Endodermal cell (in vitro differentiated cells): ENCODE data around the gene DEK. TPM values are rescaled to one million over a fixed set of nuclear protein-coding genes. Genes with fewer than 3 reads are reported as not detected.
"Not testable (repeated sequence)": the region's sequence is repeated elsewhere in the genome, so short reads cannot be mapped to it uniquely, and the experiment has no call there.

Experiments used
- DNase-seq: peaks from one replicate; pipeline ENCODE4 v3.0.0-alpha.2; 2017
- H3K27ac ChIP-seq: 2 replicates; pipeline ENCODE4 v1.5.1; 2013; ENCODE audit warnings: mild to moderate bottlenecking, low read depth, low read length, moderate library complexity
- H3K27me3 ChIP-seq: 2 replicates; pipeline ENCODE4 v1.6.1; 2013; ENCODE audit warnings: mild to moderate bottlenecking, low read length, moderate library complexity; ENCODE audit not compliant: insufficient read depth, control insufficient read depth, poor library complexity, severe bottlenecking
- H3K36me3 ChIP-seq: 2 replicates; pipeline ENCODE4 v1.7.0; 2013; ENCODE audit warnings: mild to moderate bottlenecking, low read length, moderate library complexity; ENCODE audit not compliant: control insufficient read depth, insufficient read depth
- H3K4me1 ChIP-seq: one replicate; pipeline ENCODE4 v1.7.0; 2013; ENCODE audit warnings: low read length; ENCODE audit not compliant: control insufficient read depth, insufficient read depth
- H3K4me3 ChIP-seq: 2 replicates; pipeline ENCODE4 v1.5.1; 2013; ENCODE audit warnings: mild to moderate bottlenecking, low read length, moderate library complexity
- H3K9ac ChIP-seq: 2 replicates; pipeline ENCODE4 v1.6.1; 2013; ENCODE audit warnings: mild to moderate bottlenecking, low read length, moderate library complexity; ENCODE audit not compliant: poor library complexity, severe bottlenecking; ENCODE audit errors: extremely low read depth
- H3K9me3 ChIP-seq: 2 replicates; pipeline ENCODE4 v1.6.1; 2013; ENCODE audit warnings: mild to moderate bottlenecking, low read length, moderate library complexity; ENCODE audit not compliant: control insufficient read depth
- H3K27ac Mint-ChIP-seq: 2 replicates; pipeline ENCODE4 v1.8.0; 2020; ENCODE audit warnings: mixed read lengths
- H3K27me3 Mint-ChIP-seq: 2 replicates; pipeline ENCODE4 v1.8.0; 2021; ENCODE audit warnings: mild to moderate bottlenecking, mixed read lengths; ENCODE audit not compliant: insufficient read depth
- H3K36me3 Mint-ChIP-seq: 2 replicates; pipeline ENCODE4 v1.8.0; 2020; ENCODE audit warnings: low read depth, mixed read lengths
- H3K4me1 Mint-ChIP-seq: 2 replicates; pipeline ENCODE4 v1.8.0; 2020; ENCODE audit warnings: mixed read lengths
- H3K4me3 Mint-ChIP-seq: 2 replicates; pipeline ENCODE4 v1.8.0; 2020; ENCODE audit warnings: mild to moderate bottlenecking, moderate library complexity, mixed read lengths
- H3K9me3 Mint-ChIP-seq: 2 replicates; pipeline ENCODE4 v1.8.0; 2020; ENCODE audit warnings: mild to moderate bottlenecking, mixed read lengths
- whole genome bisulfite sequencing, 2 experiments: methylation state at CpG; one replicate each; pipeline versions ENCODE4 v1.1.5 to v1.1.7; 2013; ENCODE audit warnings: missing lambda C conversion rate in 2 of 2, mixed read lengths in 1 of 2; ENCODE audit not compliant: insufficient coverage in 1 of 2, insufficient read length in 1 of 2; 5-methylcytosine and 5-hydroxymethylcytosine counted together
- long read RNA-seq, 4 experiments: library from polyadenylated mRNA in 2 of 4; library from RNA in 1 of 4; library from capped mRNA in 1 of 4; stranded (forward) in 3 of 4; unstranded in 1 of 4; transcript quantifications; one replicate each; pipeline ENCODE4 v2.0.0, GENCODE V29; 2020 to 2021; ENCODE audit warnings: inconsistent platforms in 1 of 4
- polyA plus RNA-seq, 2 experiments: library from polyadenylated mRNA; stranded (reverse); fragments of 50-300 nt; gene quantifications; one replicate each; pipeline ENCODE4 v1.2.3, GENCODE V29; 2013
- total RNA-seq, 2 donors: library from RNA; stranded (reverse); fragmentation: NEBNext Ultra II Directional in 1 of 2; extraction: Animal tissue kit (Norgen Biotek cat#: 25700) in 1 of 2; gene quantifications; 2 replicates in 1 of 2; 3 replicates in 1 of 2; pipeline ENCODE4 v1.2.1, GENCODE V29; 2021
- TF ChIP-seq, protein P1 (sequence below): fragments of 200-600 bp; sonication (generic); conservative IDR thresholded peaks from 2 replicates; pipeline ENCODE4 v1.5.0; 2021; ENCODE audit warnings: antibody characterized with exemption, mild to moderate bottlenecking

The DEK gene, protein sequence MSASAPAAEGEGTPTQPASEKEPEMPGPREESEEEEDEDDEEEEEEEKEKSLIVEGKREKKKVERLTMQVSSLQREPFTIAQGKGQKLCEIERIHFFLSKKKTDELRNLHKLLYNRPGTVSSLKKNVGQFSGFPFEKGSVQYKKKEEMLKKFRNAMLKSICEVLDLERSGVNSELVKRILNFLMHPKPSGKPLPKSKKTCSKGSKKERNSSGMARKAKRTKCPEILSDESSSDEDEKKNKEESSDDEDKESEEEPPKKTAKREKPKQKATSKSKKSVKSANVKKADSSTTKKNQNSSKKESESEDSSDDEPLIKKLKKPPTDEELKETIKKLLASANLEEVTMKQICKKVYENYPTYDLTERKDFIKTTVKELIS
- 100 to 1,000 TPM; 139 to 171 TPM for total RNA-seq
- 179 TPM for polyA plus RNA-seq (2013, experiment 1 of 2)
- 187 TPM for polyA plus RNA-seq (2013, experiment 2 of 2)
- long read RNA-seq, experiment 1, transcript DEK-202 (11 exons, 3,427 nt): major isoform, 34 of 120 reads
- long read RNA-seq, experiment 1, partial matches to known transcripts: 44 of 120 reads
- long read RNA-seq, experiment 1, other reads (novel, unspliced or antisense): 42 of 120 reads
- long read RNA-seq, experiment 2, transcript DEK-202 (11 exons, 3,427 nt): major isoform, 268 of 328 reads
- long read RNA-seq, experiment 2, partial matches to known transcripts: 27 of 328 reads
- long read RNA-seq, experiment 2, other reads (novel, unspliced or antisense): 31 of 328 reads
- long read RNA-seq, experiment 3, transcript DEK-202 (11 exons, 3,427 nt): major isoform, 463 of 558 reads
- long read RNA-seq, experiment 3, partial matches to known transcripts: 61 of 558 reads
- long read RNA-seq, experiment 3, other reads (novel, unspliced or antisense): 32 of 558 reads
- long read RNA-seq, experiment 4, partial matches to known transcripts: 16 of 24 reads
- long read RNA-seq, experiment 4, other reads (novel, unspliced or antisense): 6 of 24 reads

GRCh38 chr6:18264219-18264922, at the start of gene DEK:
DEK (minus strand) TSS chr6:18264530; CDS start chr6:18263987, 543 bp downstream.
- Histone ChIP-seq H3K4me1 (peaks cover 2% of the 10 kb centered on the region), H3K9me3 (peaks cover 10% of the 10 kb centered on the region), H3K27ac (peak within 1 kb of the TSS; percentile 92), H3K4me3 (peak within 1 kb of the TSS; percentile 97), H3K36me3 (peaks cover 13% of the 10 kb centered on the region), H3K27me3 (no peaks in the 10 kb centered on the region), H3K9ac (peak within 1 kb of the TSS; percentile 84)
- WGBS, 2 experiments: 0 to 2% methylated on average over 15 to 113 of the region's 113 CpGs
- DNase-seq: peak; percentile 95
- H3K4me1 Mint-ChIP-seq: peaks cover 30% of the 10 kb centered on the region
- H3K27me3 Mint-ChIP-seq: peaks cover 3% of the 10 kb centered on the region
- H3K4me3 Mint-ChIP-seq: peak within 1 kb of the TSS; percentile 84
- H3K9me3 Mint-ChIP-seq: no peaks in the 10 kb centered on the region
- H3K27ac Mint-ChIP-seq: peak within 1 kb of the TSS; percentile 91
- TF ChIP-seq, protein P1, sequence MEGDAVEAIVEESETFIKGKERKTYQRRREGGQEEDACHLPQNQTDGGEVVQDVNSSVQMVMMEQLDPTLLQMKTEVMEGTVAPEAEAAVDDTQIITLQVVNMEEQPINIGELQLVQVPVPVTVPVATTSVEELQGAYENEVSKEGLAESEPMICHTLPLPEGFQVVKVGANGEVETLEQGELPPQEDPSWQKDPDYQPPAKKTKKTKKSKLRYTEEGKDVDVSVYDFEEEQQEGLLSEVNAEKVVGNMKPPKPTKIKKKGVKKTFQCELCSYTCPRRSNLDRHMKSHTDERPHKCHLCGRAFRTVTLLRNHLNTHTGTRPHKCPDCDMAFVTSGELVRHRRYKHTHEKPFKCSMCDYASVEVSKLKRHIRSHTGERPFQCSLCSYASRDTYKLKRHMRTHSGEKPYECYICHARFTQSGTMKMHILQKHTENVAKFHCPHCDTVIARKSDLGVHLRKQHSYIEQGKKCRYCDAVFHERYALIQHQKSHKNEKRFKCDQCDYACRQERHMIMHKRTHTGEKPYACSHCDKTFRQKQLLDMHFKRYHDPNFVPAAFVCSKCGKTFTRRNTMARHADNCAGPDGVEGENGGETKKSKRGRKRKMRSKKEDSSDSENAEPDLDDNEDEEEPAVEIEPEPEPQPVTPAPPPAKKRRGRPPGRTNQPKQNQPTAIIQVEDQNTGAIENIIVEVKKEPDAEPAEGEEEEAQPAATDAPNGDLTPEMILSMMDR: peak; percentile 68
- H3K36me3 Mint-ChIP-seq: peaks cover 29% of the 10 kb centered on the region

DNA sequence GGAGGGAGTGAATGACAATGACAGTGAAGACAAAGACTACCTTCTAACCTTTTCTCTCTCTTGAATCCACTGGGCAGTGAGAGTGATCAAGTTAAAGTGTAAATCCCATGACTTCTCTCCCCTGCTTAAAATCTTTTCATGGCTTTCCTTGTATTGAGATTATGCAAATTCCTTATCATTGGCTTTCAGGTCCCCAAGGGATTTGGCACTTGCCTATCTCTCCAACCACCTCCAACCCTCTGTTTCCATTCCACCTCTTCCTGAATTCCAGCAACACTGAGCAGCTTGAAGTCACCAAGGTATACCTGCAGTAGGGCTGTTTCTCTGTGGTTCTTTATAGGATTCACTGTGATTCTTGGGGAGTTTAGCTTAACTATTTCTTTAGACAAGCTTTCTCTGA, 48.0 kb upstream of the DEK start:
- H3K9me3 ChIP-seq: peaks cover 23% of the 10 kb centered on the region
- Mint-ChIP-seq H3K27me3 (peaks cover 51% of the 10 kb centered on the region), H3K9me3 (peaks cover 22% of the 10 kb centered on the region), H3K27ac (no peak overlapping the region), H3K4me1 (peaks cover 19% of the 10 kb centered on the region), H3K36me3 (no peaks in the 10 kb centered on the region), H3K4me3 (no peak overlapping the region)
- H3K27ac ChIP-seq: no peak overlapping the region
- H3K9ac ChIP-seq: no peak overlapping the region
- peaks cover 42% of the 10 kb centered on the region for H3K27me3 ChIP-seq
- H3K4me3 ChIP-seq: no peak overlapping the region
- H3K4me1 ChIP-seq: peaks cover 2% of the 10 kb centered on the region
- TF ChIP-seq, protein P1: no peak
- no peaks in the 10 kb centered on the region for H3K36me3 ChIP-seq
- DNase-seq: peak; percentile 57

GRCh38 chr6:18310010-18310409, 45.7 kb upstream of the DEK start:
- Mint-ChIP-seq H3K27me3 (peaks cover 53% of the 10 kb centered on the region), H3K4me1 (peaks cover 15% of the 10 kb centered on the region), H3K9me3 (peaks cover 22% of the 10 kb centered on the region)
- DNase-seq, H3K4me3 Mint-ChIP-seq, H3K9ac ChIP-seq, H3K36me3 Mint-ChIP-seq, H3K4me3 ChIP-seq, H3K36me3 ChIP-seq, H3K27ac Mint-ChIP-seq, H3K4me1 ChIP-seq, H3K27ac ChIP-seq: not testable (repeated sequence)
- Histone ChIP-seq H3K27me3 (peaks cover 44% of the 10 kb centered on the region), H3K9me3 (peaks cover 23% of the 10 kb centered on the region)
- WGBS, 2 experiments: 72 to 100% methylated on average over 1 to 8 of the region's 8 CpGs
